NOMO-1 treated with DMSO at 0.1 percent for 48 hours (cell line): Measurements from ENCODE around the gene MFN2.

ENCODE experiments used
- DNase-seq: peaks from one replicate; lab custom pipeline; 2025; ENCODE audit not compliant: unreplicated experiment; lab: John Stamatoyannopoulos, UW

Gene MFN2

DNA sequence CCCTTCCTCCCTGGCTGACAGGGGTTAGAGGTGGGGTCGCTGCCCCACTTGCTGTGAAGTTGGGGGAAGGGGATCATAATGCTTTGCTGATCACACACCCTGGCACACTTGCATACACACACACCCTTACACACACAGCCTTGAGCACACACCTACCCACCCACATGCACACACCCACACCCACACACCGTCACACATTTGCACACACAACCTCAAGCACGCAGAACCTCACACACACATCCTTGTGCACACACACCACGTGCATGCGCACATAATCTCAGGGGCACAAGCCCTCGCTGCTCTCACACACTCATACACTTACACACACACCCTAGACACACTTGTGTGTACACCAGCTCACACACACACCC is 66.5 kb downstream of the MFN2 start:
- DNase-seq = no peak

DNA sequence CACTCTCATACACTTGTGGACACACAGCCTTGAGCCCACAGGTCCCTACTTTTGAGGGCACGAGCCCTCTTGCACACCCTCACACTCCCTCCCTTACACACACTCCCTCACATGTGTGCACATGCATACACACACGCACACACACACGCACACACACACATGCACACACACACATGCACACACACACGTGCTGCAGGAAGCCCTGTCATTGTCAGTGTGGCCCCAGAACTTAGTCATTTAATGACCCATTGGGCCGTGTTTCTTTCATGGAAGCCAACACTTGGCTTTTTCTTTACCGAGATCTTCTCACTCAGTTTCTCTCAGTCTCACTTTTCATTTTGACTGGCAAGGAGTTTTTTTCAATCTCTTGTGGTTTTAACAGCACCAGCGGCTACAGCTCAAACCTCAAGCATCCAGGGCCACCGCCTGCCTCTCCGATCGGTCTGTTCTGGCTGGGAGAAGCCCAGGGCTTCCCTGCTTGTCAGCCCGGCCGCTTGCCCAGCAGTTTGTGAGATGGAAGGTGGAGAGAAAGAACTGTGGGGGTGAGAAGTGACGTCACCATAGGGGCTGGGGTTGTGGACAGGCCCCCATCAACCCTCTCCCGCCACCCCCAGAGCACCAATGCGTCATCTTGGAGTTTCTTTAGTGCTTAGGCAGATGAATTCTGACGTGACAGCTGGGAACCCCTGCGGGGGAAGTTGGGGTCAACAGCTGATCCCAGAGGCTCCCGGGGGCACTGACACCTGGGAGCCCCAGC is 67.1 kb downstream of the MFN2 start:
- DNase-seq = no peak

DNA sequence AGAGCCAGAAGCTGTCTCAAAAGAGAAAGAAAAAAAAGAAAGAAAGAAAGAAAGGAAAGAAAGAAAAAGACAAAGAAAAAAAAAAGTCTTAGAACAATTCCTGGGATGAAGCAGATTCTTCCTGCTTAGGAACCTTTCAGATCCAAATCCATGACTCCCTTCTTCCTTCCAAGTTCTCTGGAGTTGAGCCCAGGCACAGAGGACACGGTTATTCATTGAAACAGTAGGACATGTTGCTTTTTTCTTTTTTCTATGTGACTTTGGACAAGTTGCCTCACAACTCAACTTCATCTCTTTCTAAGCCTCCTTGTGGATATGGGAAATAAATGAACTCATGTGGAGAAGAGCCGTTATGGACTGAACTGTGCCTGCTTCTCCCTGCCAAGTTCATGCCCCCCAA is 68.1 kb downstream of the MFN2 start:
- DNase-seq = no peak

DNA sequence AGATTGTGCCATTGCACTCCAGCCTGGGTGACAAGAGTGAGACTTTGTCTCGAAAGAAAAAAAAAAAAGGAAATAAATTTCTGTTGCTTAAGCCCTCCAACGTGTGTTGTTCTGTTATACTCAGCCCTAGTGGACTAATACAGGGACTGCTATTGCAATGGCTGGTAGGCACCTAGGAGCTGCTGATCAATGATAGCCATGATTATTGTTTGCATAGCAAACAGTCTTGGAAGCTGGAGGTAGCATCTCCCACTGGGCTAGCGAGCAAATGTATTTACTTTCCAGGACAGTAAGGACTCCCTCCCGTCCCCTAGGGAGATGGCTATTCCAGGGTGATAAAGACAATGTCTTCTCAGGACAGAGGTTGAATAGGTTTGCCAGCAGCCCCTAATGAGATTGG is 69.4 kb downstream of the MFN2 start:
- peak; percentile 27 for DNase-seq

DNA sequence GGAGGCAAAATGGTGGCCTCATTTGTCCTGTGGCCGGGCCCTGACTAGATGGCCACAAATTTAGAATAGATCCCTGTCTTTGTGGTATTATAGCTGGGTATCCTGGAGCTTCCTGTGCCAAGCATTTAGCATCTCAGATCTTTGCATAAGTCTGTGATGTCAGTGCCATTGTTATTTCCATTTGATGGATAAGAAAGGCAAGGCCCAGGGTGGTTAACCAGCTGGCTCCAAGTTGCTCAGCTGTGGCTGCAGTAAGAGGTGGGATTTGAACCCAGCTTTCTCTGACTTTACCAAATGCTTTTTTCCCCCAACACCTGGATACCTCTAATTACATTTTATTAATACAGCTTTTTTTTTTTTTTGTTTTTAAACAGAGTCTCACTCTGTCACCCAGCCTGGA is 71.1 kb downstream of the MFN2 start:
- DNase-seq = no peak

DNA sequence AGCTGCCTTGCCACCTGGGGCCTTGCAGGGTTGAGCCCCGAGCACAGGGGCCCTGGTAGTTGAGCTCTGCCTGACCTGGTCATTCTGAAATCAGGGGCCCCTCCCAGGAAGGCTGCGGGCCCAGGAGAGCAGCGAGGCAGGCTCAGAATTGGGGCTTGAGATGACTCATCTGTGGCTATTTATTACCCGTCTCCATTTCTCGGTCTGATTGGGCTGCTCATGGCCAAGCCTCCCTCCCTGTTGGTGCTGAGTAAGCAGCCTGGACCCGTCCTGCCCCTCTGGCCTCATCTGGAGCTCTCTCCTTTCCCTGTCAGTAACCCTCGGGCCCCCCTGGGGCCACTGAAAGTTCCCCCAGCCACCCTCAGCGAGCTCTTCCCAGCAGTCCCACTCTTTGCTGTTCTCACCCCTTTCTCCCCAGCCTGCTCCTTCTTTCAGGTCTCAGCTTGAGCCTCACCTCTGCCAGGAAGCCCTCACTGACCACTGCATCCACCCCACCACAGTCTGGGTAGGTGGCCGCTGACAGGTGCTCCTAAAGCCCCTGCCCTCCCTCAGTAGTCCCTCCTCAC is 71.8 kb downstream of the MFN2 start:
- DNase-seq = peak; percentile 65

DNA sequence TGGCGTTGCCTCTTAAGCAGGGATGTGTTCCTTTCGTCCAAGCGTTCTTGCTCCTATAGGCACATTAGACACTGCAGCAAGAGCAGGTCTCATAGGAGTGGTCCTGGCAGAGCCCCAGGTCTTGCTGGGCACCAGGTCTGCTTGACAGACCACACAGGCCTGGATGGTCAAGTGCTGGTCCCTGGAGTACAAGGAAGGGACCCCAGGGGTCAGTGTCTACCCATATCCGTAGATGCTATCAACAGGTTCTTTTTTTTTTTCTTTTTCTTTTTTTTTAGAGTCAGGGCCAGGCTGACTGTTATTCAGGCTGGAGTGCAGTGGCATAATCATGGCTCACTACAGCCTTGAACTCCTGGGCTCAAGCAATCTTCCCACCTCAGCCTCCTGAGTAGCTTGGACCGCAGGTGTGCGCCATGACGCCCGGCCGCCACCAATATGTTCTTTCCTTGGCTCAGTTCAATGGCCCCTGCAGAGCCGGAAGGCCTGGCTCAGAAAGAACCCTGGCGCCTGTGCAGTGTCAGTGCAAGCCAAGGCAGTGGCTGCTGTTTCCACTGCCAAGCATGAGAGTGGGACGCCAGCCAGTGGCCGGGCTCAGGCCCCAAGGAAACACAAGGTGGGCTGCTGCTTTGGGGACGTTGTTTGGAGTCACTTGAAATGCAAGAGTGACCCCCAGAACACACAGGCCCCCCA is 72.9 kb downstream of the MFN2 start:
- DNase-seq = no peak

DNA sequence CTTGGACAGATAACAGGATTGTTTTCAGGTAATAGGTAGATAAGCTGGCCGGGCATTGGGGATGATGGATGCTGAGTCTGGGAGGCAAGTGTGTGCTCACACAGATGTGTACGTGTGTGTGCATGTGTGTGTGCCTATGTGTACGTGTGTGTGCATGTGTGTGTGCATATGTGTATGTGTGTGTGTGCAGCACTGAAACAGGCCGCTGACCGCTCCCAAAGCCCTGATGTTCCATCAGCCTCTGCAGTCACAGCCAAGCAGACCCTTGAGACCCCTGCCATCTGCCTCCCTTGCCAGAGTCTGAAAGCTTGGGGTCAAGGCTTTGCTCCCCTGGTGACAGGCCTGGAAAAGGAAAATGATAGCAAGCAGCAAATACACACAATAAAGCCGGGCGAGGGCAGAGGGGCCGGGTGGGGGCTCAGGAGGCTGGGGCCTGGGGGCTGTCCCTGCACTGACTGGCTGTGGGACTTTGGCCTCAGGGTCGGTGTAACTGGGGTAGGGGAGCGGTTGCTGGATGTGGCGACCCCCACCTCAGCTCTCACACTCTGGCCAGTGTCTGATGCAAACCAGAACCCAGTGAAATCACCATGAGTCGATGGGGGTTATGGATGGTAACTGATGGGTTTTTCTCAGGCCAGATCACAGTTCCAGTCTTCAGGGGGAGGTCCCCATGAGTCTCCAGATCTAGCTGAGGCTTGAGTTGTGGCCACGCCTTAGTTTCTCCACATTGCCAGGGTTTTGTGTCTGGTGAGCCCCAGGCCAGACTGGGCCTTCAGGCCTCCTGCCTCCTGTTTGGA is 73.7 kb downstream of the MFN2 start:
- DNase-seq = no peak

DNA sequence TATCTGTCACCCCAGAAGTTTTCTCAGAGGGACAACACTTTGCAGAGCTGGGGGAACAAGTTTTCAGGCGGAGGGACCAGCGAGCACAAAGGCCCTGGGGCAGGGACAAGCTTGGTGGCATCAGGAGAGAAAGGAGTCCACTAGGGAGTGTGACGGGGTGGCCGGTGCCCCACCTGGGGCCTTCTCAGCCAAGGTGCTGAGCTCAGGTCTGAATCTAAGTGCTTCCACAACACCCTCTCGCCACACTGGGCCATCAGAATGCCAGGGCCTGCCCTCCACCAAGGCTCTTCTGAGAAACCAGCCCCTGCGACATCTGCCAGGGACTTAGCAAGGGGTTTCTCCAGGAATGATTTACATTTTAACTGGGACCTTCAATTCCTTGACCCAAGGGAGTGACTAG is 75.0 kb downstream of the MFN2 start:
- no peak for DNase-seq

DNA sequence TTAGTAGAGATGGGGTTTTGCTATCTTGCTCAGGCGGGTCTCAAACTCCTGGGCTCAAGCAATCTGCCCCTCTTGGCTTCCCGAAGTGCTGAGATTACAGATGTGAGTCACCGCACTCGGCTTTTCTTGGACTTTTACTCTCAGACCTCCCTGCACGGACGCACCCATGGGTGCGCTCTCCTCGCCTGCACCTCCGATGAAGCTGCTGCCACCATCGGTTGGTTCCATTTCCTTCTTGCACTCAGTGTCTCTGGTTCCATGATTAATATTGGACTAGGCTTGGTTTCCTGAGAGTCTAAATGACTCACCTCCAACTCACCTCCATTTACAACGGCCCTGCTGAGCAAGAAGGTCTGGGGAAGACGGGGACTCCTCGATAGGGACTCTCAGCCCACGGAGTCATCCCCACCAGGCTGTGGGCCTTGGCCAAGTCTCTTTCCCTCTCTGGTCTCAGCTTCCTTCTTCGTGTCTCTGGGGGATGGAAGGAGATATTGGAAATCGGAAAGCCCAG is 76.1 kb downstream of the MFN2 start:
- DNase-seq = no peak

DNA sequence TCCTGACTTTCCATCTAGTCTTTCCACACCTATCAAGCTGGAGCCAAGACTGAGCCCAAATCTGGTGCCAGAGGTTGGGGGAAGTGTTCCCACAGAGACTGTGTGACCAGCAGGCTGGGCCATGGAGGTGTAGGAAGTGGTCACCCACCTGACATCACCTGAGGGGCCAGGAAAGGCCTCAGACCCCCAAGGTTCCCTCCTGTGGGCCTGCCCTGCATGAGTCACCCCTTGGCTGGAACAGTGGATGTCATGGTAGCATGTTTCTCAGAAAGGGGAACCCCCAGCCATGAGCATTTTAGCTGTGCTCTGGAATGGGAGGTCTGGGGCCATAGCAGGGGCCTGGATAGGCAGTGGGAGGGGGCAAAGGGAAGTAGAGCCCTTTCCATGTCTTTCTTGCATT is 77.1 kb downstream of the MFN2 start:
- DNase-seq = no peak

DNA sequence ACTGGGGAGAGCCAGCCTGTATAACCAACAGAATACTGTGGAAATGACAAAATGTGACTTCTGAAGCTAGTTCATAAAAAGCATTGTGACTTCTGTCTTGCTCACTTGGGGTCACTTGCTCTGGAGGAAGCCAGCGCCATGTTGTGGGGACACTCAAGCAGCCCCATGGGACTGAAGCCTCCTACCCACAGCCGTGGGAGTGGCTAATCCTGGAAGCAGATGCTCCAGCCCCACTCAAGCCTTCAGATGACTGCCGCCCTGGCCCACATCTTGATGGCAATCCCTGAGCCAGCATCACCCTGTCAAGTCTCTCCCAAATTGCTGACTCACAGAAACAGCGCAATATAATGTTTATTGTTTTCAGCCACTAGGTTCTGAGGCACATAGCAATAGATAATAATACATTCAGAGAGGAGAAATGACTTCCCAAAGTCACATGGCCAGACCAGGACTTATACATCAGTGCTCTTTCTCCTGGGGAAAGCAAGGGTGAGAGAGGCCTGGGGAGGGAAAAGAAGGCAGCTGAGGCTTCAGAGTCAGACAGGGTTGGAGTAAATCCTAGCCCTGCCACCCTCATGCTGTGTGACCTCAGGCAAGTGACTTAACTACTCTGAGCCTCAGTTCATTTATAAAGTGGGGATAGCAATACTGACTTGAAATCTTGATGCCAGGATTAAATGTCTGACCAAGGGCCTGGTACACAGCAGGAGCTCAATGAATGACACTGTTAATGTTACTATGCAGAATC is 77.9 kb downstream of the MFN2 start:
- DNase-seq = no peak

DNA sequence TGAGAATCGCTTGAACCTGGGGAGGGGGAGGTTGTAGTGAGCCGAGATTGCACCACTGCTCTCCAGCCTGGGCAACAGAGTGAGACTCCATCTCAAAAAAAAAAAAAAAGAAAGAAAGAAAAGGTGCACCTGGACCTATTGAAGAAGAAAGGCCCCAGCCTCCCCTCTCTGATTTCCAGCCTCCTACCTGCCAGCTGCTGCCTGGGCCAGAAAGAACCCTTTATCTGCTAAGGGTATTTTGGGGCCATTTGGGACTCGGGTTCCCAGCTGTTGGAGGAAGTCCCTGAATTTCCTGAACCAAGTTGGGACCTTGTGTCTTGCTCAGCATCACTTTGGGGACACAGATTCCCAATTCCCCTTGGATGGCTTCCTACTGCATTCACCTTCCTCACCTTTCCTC is 79.0 kb downstream of the MFN2 start:
- DNase-seq = no peak

DNA sequence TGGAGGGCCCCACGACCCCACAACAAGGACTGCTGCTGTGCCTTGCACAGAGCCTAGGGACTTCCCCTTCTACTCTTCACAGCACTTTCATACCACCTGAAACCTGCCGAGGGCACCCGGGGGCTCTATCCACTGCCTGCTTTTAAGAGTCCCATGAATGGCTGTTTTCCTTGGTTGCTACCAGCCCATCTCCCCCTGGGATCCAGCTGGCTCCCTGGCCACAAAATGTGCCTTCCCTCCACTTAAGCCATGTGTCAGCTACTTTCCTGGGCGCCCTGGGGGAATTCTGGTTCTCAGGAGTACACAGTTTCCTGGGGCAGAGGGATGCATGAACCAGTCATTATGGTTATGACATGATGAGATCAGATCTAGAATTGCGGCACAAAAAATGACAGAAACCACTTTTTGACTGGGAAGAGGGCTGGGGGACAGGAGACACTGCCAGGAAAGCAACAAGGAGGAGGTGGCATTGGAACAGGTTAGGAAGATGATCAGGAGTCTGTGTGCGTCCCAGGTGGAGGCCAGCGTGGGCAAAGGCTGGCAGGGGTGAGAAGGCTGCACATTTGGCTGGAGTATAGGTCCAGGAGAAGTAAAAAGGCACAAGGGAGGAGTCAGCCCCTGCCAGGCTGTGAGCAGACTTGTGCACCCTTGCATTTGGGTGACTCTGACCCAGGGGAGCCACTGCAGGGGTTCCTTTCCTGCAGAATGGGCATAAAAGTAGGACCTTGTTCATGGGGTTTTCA is 79.6 kb downstream of the MFN2 start:
- DNase-seq = no peak

DNA sequence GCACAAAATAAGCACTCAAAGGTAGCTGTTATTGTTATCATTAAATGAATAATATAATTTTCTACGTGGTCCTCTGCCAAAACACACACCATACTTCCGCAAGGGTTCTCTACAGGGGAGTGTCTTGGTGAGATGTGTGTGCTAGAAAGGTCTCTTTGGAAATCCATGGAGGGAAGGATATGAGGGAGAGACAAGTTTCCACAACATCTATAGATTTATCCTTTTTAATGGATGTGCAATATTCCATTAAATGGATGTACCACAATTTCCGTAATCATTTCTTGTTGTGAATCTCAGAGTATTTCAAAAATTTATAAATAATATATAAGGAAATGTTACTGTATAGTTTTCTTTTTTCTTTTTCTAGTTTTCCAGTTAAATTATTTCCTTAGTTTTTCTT is 80.3 kb downstream of the MFN2 start:
- no peak for DNase-seq
